GM12801 (cell line): ENCODE data around the gene KLHL17.

Source experiments
- CTCF ChIP-seq: IDR thresholded peaks from one replicate; pipeline ENCODE4 v1.5.1; 2011; ENCODE audit warnings: control low read depth; ENCODE audit not compliant: insufficient read length; ENCODE audit errors: extremely low read depth

Gene KLHL17

GRCh38 chr1:978069-978834 is 17.9 kb downstream of the KLHL17 start:
- no peak for TF ChIP-seq CTCF

- no peak for TF ChIP-seq CTCF
These were observed 18.7 kb downstream of the KLHL17 start for GRCh38 chr1:978835-979743.

- no peak for TF ChIP-seq CTCF
These were observed 19.3 kb downstream of the KLHL17 start for GRCh38 chr1:979744-980072.

GRCh38 chr1:980137-980571 is 19.8 kb downstream of the KLHL17 start:
- TF ChIP-seq CTCF, result no peak

- TF ChIP-seq CTCF, result no peak
These were observed 20.4 kb downstream of the KLHL17 start for GRCh38 chr1:980602-981395.

GRCh38 chr1:981491-981954 is 21.1 kb downstream of the KLHL17 start:
- no peak for TF ChIP-seq CTCF
